Activated naive CD4-positive, alpha-beta T cell treated with anti-CD3 and anti-CD28 coated beads, Interleukin-2, amount 10 ng/mL, durations not matched to agents 7 days and 5 days (primary cell): ENCODE results near the gene PRKCZ.

ENCODE experiments used
- CTCF ChIA-PET: fragments of 350-600 bp; sonication (Branson Sonifier 250); formaldehyde crosslinking; loops from one replicate; lab custom pipeline; 2021; ENCODE audit warnings: antibody characterized with exemption; lab: Charles Lee
- DNase-seq: peaks from one replicate; pipeline ENCODE4 v3.0.0-alpha.2; 2020
- H3K27ac Mint-ChIP-seq: one replicate; pipeline ENCODE4 v1.8.0; 2021; ENCODE audit warnings: mild to moderate bottlenecking, moderate library complexity, mixed read lengths
- H3K27me3 Mint-ChIP-seq: one replicate; pipeline ENCODE4 v1.8.0; 2021; ENCODE audit warnings: mild to moderate bottlenecking, mixed read lengths
- H3K36me3 Mint-ChIP-seq: one replicate; pipeline ENCODE4 v1.8.0; 2021; ENCODE audit warnings: mixed read lengths
- H3K4me1 Mint-ChIP-seq: one replicate; pipeline ENCODE4 v1.8.0; 2021; ENCODE audit warnings: mixed read lengths
- H3K4me3 Mint-ChIP-seq: one replicate; pipeline ENCODE4 v1.8.0; 2021; ENCODE audit warnings: mild to moderate bottlenecking, moderate library complexity, mixed read lengths
- H3K9me3 Mint-ChIP-seq: one replicate; pipeline ENCODE4 v1.8.0; 2021; ENCODE audit warnings: mixed read lengths

PRKCZ gene

DNA sequence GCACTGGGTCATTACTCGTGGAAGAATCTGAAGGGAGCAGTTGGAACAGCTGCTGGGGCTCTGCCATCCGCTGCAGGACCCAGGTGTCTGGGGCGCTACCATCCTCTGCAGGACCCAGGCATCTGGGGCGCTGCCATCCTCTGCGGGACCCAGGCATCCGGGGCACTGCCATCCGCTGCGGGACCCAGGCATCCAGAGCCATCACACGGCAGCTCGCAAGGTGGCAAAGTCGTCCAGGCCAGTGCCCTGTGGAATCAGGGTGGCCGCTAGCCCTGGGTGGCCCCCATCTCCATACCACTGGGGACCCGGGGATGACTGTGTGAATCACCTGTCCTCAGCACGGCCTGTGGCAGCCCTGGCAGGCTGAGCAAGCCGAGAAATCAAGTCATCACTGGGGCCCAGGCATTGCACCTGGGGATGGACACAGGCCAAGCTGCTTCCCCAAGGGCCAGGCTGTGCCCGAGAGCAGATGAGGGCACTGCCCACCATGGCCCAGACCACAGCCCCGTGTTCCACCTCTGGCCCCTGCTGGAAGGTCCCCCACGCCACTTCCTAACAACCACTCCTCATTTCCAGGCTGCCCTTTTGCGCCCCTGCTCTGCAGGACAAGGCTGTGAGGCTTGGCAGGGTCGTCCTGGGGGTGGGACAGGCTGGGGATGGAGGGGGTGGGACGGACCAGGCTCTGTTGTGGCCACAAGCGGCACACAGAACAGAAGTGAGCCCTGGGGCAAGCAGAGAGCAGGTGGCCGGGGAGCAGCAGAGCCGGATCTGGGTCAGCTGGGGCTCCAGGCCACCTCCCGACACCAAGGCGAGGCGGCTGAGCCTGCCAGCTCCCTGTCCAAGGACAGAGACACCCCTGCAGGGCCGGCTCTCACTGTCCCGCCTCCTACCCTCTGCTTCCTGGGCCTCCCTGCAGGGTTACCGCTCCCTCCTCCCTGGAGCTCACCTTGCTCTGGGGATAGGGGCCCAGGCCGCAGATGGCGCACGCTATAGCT lies 18.4 kb upstream of the PRKCZ start:
- Mint-ChIP-seq H3K27ac (no peak overlapping the region), H3K4me3 (no peak overlapping the region), H3K9me3 (no peaks in the 10 kb centered on the region), H3K4me1 (peaks cover 2% of the 10 kb centered on the region), H3K36me3 (no peaks in the 10 kb centered on the region), H3K27me3 (peaks cover 4% of the 10 kb centered on the region)
- no peak for DNase-seq
- CTCF ChIA-PET = no interaction called here

GRCh38 chr1:2032737-2033136 lies 17.5 kb upstream of the PRKCZ start:
- no peak overlapping the region for H3K27ac Mint-ChIP-seq
- H3K4me1 Mint-ChIP-seq = no peaks in the 10 kb centered on the region
- no peak for DNase-seq
- peaks cover 4% of the 10 kb centered on the region for H3K27me3 Mint-ChIP-seq
- no peaks in the 10 kb centered on the region for H3K36me3 Mint-ChIP-seq
- CTCF ChIA-PET = no interaction called here
- H3K4me3 Mint-ChIP-seq = no peak overlapping the region
- no peaks in the 10 kb centered on the region for H3K9me3 Mint-ChIP-seq

GRCh38 chr1:2033165-2033564 lies 17.0 kb upstream of the PRKCZ start:
- CTCF ChIA-PET = no interaction called here
- H3K27me3 Mint-ChIP-seq = peaks cover 4% of the 10 kb centered on the region
- H3K9me3 Mint-ChIP-seq = no peaks in the 10 kb centered on the region
- no peak for DNase-seq
- H3K4me3 Mint-ChIP-seq = no peak overlapping the region
- H3K36me3 Mint-ChIP-seq = no peaks in the 10 kb centered on the region
- H3K4me1 Mint-ChIP-seq = no peaks in the 10 kb centered on the region
- H3K27ac Mint-ChIP-seq = no peak overlapping the region

DNA sequence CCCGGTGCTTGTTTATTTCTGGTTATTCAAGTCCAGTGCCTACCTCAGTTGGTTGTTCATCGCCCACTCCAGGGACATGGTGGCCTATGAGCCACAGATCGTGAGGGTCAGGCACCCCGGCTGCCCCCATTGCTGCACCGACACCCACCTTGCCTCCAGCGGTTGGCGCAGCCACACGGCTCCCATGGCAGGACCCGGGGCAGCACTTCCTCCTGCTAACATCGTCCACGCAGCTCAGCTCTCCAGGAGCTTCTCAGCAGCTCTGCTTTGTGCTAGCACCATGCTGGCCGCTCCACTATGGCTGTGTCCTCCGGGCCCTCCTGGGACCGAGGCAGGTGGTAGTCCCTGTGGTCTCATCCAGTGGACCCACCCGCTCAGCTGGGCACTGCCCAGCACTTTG lies 13.9 kb upstream of the PRKCZ start:
- CTCF ChIA-PET = interaction anchor here (1.0 kb wide), 1 partner anchor 9 kb away, joined by 3 read pairs; no protein-coding TSS in a partner anchor

GRCh38 chr1:2037314-2037979 lies 12.8 kb upstream of the PRKCZ start:
- no peak overlapping the region for H3K4me3 Mint-ChIP-seq
- DNase-seq = no peak
- CTCF ChIA-PET = interaction anchor here (1.0 kb wide), 1 partner anchor 7 kb away, joined by 3 read pairs; no protein-coding TSS in a partner anchor

More for the DNA sequence above, 13.9 kb upstream of the PRKCZ start:
- Mint-ChIP-seq H3K4me1 (no peaks in the 10 kb centered on the region), H3K27me3 (peaks cover 8% of the 10 kb centered on the region), H3K9me3 (no peaks in the 10 kb centered on the region), H3K27ac (no peak overlapping the region), H3K36me3 (no peaks in the 10 kb centered on the region), H3K4me3 (no peak overlapping the region)
- DNase-seq = no peak

DNA sequence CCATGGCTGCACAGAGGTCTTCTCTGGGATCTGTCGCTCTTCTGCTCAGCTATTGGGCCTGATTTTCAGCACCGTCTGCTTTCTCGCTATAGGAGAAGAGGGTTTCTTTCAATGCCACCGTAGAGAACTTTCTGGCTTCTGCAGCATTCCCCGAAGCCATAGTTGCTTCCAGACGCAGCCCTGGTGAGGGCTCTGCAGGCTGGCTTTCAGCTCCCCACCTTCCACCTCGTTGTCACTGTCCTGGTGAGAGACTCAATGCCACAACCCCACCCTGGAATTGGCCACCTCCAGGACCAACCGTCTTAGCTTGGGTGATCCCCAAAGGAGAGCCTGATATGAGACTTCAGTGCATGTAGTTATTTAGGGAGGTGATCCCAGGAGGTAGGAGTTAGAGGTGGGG lies 12.0 kb upstream of the PRKCZ start:
- Mint-ChIP-seq H3K36me3 (no peaks in the 10 kb centered on the region), H3K27me3 (peaks cover 16% of the 10 kb centered on the region), H3K9me3 (no peaks in the 10 kb centered on the region), H3K4me1 (no peaks in the 10 kb centered on the region), H3K27ac (no peak overlapping the region), H3K4me3 (no peak overlapping the region)
- no peak for DNase-seq
- CTCF ChIA-PET = no interaction called here

More at GRCh38 chr1:2037314-2037979, 12.8 kb upstream of the PRKCZ start:
- Mint-ChIP-seq H3K4me1 (no peaks in the 10 kb centered on the region), H3K27me3 (peaks cover 12% of the 10 kb centered on the region), H3K9me3 (no peaks in the 10 kb centered on the region), H3K27ac (no peak overlapping the region), H3K36me3 (no peaks in the 10 kb centered on the region)

- Mint-ChIP-seq H3K9me3 (no peaks in the 10 kb centered on the region), H3K27ac (no peak overlapping the region), H3K4me1 (peaks cover 3% of the 10 kb centered on the region), H3K4me3 (no peak overlapping the region), H3K36me3 (no peaks in the 10 kb centered on the region), H3K27me3 (peaks cover 19% of the 10 kb centered on the region)
- DNase-seq = no peak
- CTCF ChIA-PET = interaction anchor here (0.9 kb wide), 1 partner anchor 95 kb away, joined by 4 read pairs; no protein-coding TSS in a partner anchor
Measured at GRCh38 chr1:2039251-2039650, 11.0 kb upstream of the PRKCZ start.

- CTCF ChIA-PET = no interaction called here
Measured at GRCh38 chr1:2041305-2041704, 8.9 kb upstream of the PRKCZ start.

DNA sequence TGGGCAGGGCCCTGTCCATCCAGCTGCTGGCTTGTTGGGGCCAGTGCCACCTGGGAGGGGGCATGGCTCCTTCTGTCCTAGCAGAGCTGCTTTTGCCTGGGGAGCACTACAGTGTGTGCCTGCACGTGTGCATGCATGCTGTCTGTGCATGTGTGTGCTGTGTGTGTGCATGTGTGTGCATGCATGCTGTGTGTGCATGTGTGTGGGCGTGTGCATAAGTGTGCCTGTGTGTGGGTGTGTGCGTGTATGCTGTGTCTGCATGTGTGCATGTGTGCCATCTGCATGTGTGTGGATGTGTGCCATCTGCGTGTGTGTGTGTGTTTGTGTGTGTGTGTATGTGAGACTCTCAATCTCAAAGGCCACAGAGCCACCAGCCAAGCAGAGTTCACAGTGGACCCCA lies 8.3 kb upstream of the PRKCZ start:
- no peak for DNase-seq
- H3K36me3 Mint-ChIP-seq = no peaks in the 10 kb centered on the region
- H3K27me3 Mint-ChIP-seq = peaks cover 37% of the 10 kb centered on the region
- no peak overlapping the region for H3K27ac Mint-ChIP-seq
- H3K9me3 Mint-ChIP-seq = no peaks in the 10 kb centered on the region
- peaks cover 12% of the 10 kb centered on the region for H3K4me1 Mint-ChIP-seq
- CTCF ChIA-PET = interaction anchor here (5.4 kb wide), 1 partner anchor 81 kb away, joined by 105 read pairs; no protein-coding TSS in a partner anchor
- no peak overlapping the region for H3K4me3 Mint-ChIP-seq

More at GRCh38 chr1:2041305-2041704, 8.9 kb upstream of the PRKCZ start:
- Mint-ChIP-seq H3K27ac (no peak overlapping the region), H3K36me3 (no peaks in the 10 kb centered on the region), H3K4me1 (peaks cover 12% of the 10 kb centered on the region), H3K4me3 (no peak overlapping the region), H3K9me3 (no peaks in the 10 kb centered on the region), H3K27me3 (peaks cover 31% of the 10 kb centered on the region)
- no peak for DNase-seq

- no peaks in the 10 kb centered on the region for H3K9me3 Mint-ChIP-seq
- H3K4me3 Mint-ChIP-seq = no peak overlapping the region
Measured at GRCh38 chr1:2042830-2043773, 7.1 kb upstream of the PRKCZ start.

DNA sequence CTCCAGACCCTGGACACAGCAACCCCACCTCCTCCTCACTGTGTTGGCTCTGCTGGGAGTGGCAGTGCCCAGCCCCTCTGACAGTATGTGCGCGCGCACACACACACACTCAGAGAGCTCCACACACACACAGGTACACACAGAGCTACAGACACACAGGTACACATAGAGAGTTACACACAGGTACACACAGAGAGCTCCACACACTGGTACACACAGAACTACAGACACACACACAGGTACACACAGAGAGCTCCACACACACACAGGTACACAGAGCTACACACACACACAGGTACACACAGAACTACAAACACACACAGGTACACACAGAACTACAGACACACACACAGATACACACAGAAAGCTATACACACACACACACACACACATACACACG lies 6.3 kb upstream of the PRKCZ start:
- no peak for DNase-seq
- H3K4me1 Mint-ChIP-seq = peaks cover 17% of the 10 kb centered on the region
- H3K36me3 Mint-ChIP-seq = no peaks in the 10 kb centered on the region
- H3K4me3 Mint-ChIP-seq = no peak overlapping the region
- H3K27me3 Mint-ChIP-seq = peaks cover 57% of the 10 kb centered on the region
- H3K9me3 Mint-ChIP-seq = no peaks in the 10 kb centered on the region
- CTCF ChIA-PET = interaction anchor here (1.0 to 5.4 kb wide), 13 partner anchors 9 to 148 kb away, joined by 3 to 105 read pairs (median 7); partner anchors contain the start of gene CFAP74
- H3K27ac Mint-ChIP-seq = no peak overlapping the region

More at GRCh38 chr1:2042830-2043773, 7.1 kb upstream of the PRKCZ start:
- no peak for DNase-seq
- H3K36me3 Mint-ChIP-seq = no peaks in the 10 kb centered on the region
- no peak overlapping the region for H3K27ac Mint-ChIP-seq
- peaks cover 12% of the 10 kb centered on the region for H3K4me1 Mint-ChIP-seq
- H3K27me3 Mint-ChIP-seq = peaks cover 49% of the 10 kb centered on the region
- CTCF ChIA-PET = interaction anchor here (1.5 to 5.4 kb wide), 5 partner anchors 30 to 95 kb away, joined by 7 to 105 read pairs (median 9); no protein-coding TSS in a partner anchor

DNA sequence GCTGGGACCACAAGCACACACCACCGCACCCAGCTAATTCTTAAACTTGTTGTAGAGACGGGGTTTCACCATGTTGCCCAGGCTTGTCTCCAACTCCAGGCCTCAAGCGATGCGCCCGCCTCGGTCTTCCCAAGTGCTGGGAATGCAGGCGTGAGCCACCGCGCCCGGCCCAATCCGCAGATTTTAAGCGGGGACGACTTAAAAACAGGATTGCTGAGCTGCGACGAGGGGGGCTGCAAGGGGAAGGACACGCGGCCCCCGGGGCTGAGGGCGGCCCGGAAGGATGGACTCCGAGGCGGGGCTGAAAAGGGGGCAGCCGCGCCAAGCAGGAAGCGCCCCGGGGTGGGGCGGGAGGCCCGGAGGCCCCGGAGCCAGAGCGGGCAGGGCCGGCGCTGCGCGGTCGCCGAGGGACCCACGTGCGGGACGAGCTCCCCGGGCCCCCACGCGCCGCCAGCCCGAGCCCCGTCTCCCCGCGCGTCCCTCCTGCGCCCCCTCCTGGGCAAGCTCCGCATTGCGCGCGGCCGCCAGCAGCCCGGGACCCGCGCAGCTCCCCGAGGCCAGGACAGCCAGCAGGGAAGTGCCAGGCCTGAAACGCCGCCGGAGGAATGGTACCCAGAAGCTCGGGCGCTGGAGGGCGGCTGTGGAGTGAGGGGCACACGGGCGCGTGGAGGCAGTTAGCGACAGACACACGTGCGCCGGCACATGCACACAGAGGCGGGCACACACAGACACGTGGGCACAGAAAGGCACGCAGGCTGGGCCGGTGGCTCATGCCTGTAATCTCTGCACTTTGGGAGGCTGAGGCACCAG lies 5.5 kb upstream of the PRKCZ start:
- H3K9me3 Mint-ChIP-seq = no peaks in the 10 kb centered on the region
- peak; percentile 80 for DNase-seq
- H3K36me3 Mint-ChIP-seq = no peaks in the 10 kb centered on the region
- H3K4me3 Mint-ChIP-seq = no peak overlapping the region
- peaks cover 24% of the 10 kb centered on the region for H3K4me1 Mint-ChIP-seq
- CTCF ChIA-PET = interaction anchor here (0.6 to 5.4 kb wide), 30 partner anchors 8 to 195 kb away, joined by 3 to 105 read pairs (median 4); partner anchors contain the start of genes CFAP74 and TMEM52
- peak overlapping the region; percentile 62 for H3K27ac Mint-ChIP-seq
- H3K27me3 Mint-ChIP-seq = peaks cover 65% of the 10 kb centered on the region
